Effector memory CD4-positive, alpha-beta T cell (primary cell): ENCODE measurements around the gene EXOG.

Experiments
- DNase-seq, 3 donors: peaks; one replicate each; pipeline ENCODE4 v3.0.0-alpha.2; 2020
- H3K27ac ChIP-seq: 2 replicates; pipeline ENCODE4 v1.7.0; 2013; ENCODE audit warnings: mild to moderate bottlenecking, low read length, moderate library complexity; ENCODE audit not compliant: insufficient read depth, poor library complexity, severe bottlenecking
- H3K27me3 ChIP-seq: replicated peaks from 2 replicates; pipeline ENCODE4 v1.7.0; 2013; ENCODE audit warnings: mild to moderate bottlenecking, low read length; ENCODE audit not compliant: insufficient read depth, control insufficient read depth, poor library complexity, severe bottlenecking
- H3K36me3 ChIP-seq: 2 replicates; pipeline ENCODE4 v1.7.0; 2013; ENCODE audit warnings: mild to moderate bottlenecking, low read length, moderate library complexity; ENCODE audit not compliant: control insufficient read depth, insufficient read depth
- H3K4me1 ChIP-seq: 2 replicates; pipeline ENCODE4 v1.7.0; 2013; ENCODE audit warnings: low read length, mild to moderate bottlenecking; ENCODE audit not compliant: control insufficient read depth, insufficient read depth, poor library complexity, severe bottlenecking
- H3K4me3 ChIP-seq: 2 replicates; pipeline ENCODE4 v1.7.0; 2013; ENCODE audit warnings: low read length, low read depth, mild to moderate bottlenecking; ENCODE audit not compliant: insufficient read depth, poor library complexity, severe bottlenecking
- H3K9me3 ChIP-seq: 2 replicates; pipeline ENCODE4 v1.7.0; 2013; ENCODE audit warnings: mild to moderate bottlenecking, low read length, moderate library complexity; ENCODE audit not compliant: control insufficient read depth

The EXOG gene

GRCh38 chr3:38542401-38543298 is 46.5 kb downstream of the EXOG start:
- H3K4me3 ChIP-seq, result no peak overlapping the region
- no peak overlapping the region for H3K27ac ChIP-seq
- no peak for DNase-seq
- H3K4me1 ChIP-seq, result no peaks in the 10 kb centered on the region
- no peaks in the 10 kb centered on the region for H3K36me3 ChIP-seq
- H3K9me3 ChIP-seq, result no peaks in the 10 kb centered on the region
- H3K27me3 ChIP-seq, result no peaks in the 10 kb centered on the region

- Histone ChIP-seq H3K9me3 (no peaks in the 10 kb centered on the region), H3K27me3 (no peaks in the 10 kb centered on the region), H3K4me1 (no peaks in the 10 kb centered on the region), H3K27ac (no peak overlapping the region), H3K4me3 (no peak overlapping the region), H3K36me3 (no peaks in the 10 kb centered on the region)
- no peak for DNase-seq
These were observed 47.4 kb downstream of the EXOG start for GRCh38 chr3:38543586-38543985.

GRCh38 chr3:38544926-38545325 is 48.8 kb downstream of the EXOG start:
- H3K4me1 ChIP-seq, result no peaks in the 10 kb centered on the region
- H3K9me3 ChIP-seq, result no peaks in the 10 kb centered on the region
- DNase-seq, result no peak
- no peak overlapping the region for H3K4me3 ChIP-seq
- H3K27me3 ChIP-seq, result no peaks in the 10 kb centered on the region
- H3K36me3 ChIP-seq, result no peaks in the 10 kb centered on the region
- no peak overlapping the region for H3K27ac ChIP-seq

- H3K27me3 ChIP-seq, result no peaks in the 10 kb centered on the region
- H3K9me3 ChIP-seq, result no peaks in the 10 kb centered on the region
- no peak for DNase-seq
- no peaks in the 10 kb centered on the region for H3K4me1 ChIP-seq
- no peak overlapping the region for H3K27ac ChIP-seq
- H3K4me3 ChIP-seq, result no peak overlapping the region
- H3K36me3 ChIP-seq, result no peaks in the 10 kb centered on the region
These were observed 49.4 kb downstream of the EXOG start for GRCh38 chr3:38545550-38545949.

GRCh38 chr3:38545983-38546382 is 49.8 kb downstream of the EXOG start:
- Histone ChIP-seq H3K27me3 (no peaks in the 10 kb centered on the region), H3K36me3 (no peaks in the 10 kb centered on the region), H3K27ac (no peak overlapping the region), H3K4me1 (no peaks in the 10 kb centered on the region), H3K4me3 (no peak overlapping the region), H3K9me3 (no peaks in the 10 kb centered on the region)
- no peak for DNase-seq

GRCh38 chr3:38548154-38548931 is 52.2 kb downstream of the EXOG start:
- no peak for DNase-seq
- no peaks in the 10 kb centered on the region for H3K36me3 ChIP-seq
- H3K27ac ChIP-seq, result no peak overlapping the region
- H3K4me1 ChIP-seq, result no peaks in the 10 kb centered on the region
- H3K9me3 ChIP-seq, result no peaks in the 10 kb centered on the region
- no peak overlapping the region for H3K4me3 ChIP-seq
- no peaks in the 10 kb centered on the region for H3K27me3 ChIP-seq

GRCh38 chr3:38549082-38549481 is 52.9 kb downstream of the EXOG start:
- Histone ChIP-seq H3K36me3 (no peaks in the 10 kb centered on the region), H3K4me3 (no peak overlapping the region), H3K4me1 (no peaks in the 10 kb centered on the region), H3K9me3 (no peaks in the 10 kb centered on the region), H3K27me3 (no peaks in the 10 kb centered on the region), H3K27ac (no peak overlapping the region)
- no peak for DNase-seq

GRCh38 chr3:38549486-38549885 is 53.3 kb downstream of the EXOG start:
- no peaks in the 10 kb centered on the region for H3K36me3 ChIP-seq
- no peaks in the 10 kb centered on the region for H3K4me1 ChIP-seq
- no peak overlapping the region for H3K27ac ChIP-seq
- H3K4me3 ChIP-seq, result no peak overlapping the region
- no peaks in the 10 kb centered on the region for H3K9me3 ChIP-seq
- H3K27me3 ChIP-seq, result no peaks in the 10 kb centered on the region
- DNase-seq, result no peak

- Histone ChIP-seq H3K27me3 (no peaks in the 10 kb centered on the region), H3K27ac (no peak overlapping the region), H3K36me3 (no peaks in the 10 kb centered on the region), H3K9me3 (no peaks in the 10 kb centered on the region), H3K4me1 (no peaks in the 10 kb centered on the region), H3K4me3 (no peak overlapping the region)
- DNase-seq, result no peak
These were observed 54.1 kb downstream of the EXOG start for GRCh38 chr3:38549957-38550840.
